NCI-H748 (cell line): ENCODE measurements around the gene PRR16.
A peak's percentile ranks its signal among the peaks of the same experiment; 100 is the strongest.
"Not testable (repeated sequence)": the region's sequence is repeated elsewhere in the genome, so short reads cannot be mapped to it uniquely, and the experiment has no call there.

Experiments
- DNase-seq: peaks from one replicate; lab custom pipeline; 2025; ENCODE audit not compliant: unreplicated experiment; lab: John Stamatoyannopoulos, UW

Gene PRR16

GRCh38 chr5:120632430-120632829 is 168.3 kb downstream of the PRR16 start:
- DNase-seq = no peak

GRCh38 chr5:120638449-120638848 is 174.3 kb downstream of the PRR16 start:
- no peak for DNase-seq

- DNase-seq = no peak
Observed at GRCh38 chr5:120640778-120641177, 176.7 kb downstream of the PRR16 start.

- DNase-seq = no peak
Observed at GRCh38 chr5:120644516-120644915, 180.4 kb downstream of the PRR16 start.

- peak; percentile 24 for DNase-seq
Observed at GRCh38 chr5:120655828-120656435, 191.8 kb downstream of the PRR16 start.

GRCh38 chr5:120657104-120657503 is 193.0 kb downstream of the PRR16 start:
- no peak for DNase-seq

- no peak for DNase-seq
Observed at GRCh38 chr5:120677481-120677880, 213.4 kb downstream of the PRR16 start.

GRCh38 chr5:120678279-120678678 is 214.2 kb downstream of the PRR16 start:
- no peak for DNase-seq

- no peak for DNase-seq
Observed at GRCh38 chr5:120682851-120683250, 218.8 kb downstream of the PRR16 start.

GRCh38 chr5:120683580-120683979 is 219.5 kb downstream of the PRR16 start:
- no peak for DNase-seq

GRCh38 chr5:120684213-120684612 is 220.1 kb downstream of the PRR16 start:
- DNase-seq = no peak

GRCh38 chr5:120684749-120685415 is 220.8 kb downstream of the PRR16 start:
- DNase-seq = no peak

GRCh38 chr5:120690621-120691407 is 226.7 kb downstream of the PRR16 start:
- no peak for DNase-seq

- DNase-seq = no peak
Observed at GRCh38 chr5:120692325-120692724, 228.2 kb downstream of the PRR16 start.

- no peak for DNase-seq
Observed at GRCh38 chr5:120695368-120695880, 231.3 kb downstream of the PRR16 start.

GRCh38 chr5:120697147-120697546 is 233.0 kb downstream of the PRR16 start:
- no peak for DNase-seq

- DNase-seq = not testable (repeated sequence)
Observed at GRCh38 chr5:120697670-120698327, 233.7 kb downstream of the PRR16 start.

GRCh38 chr5:120700653-120701052 is 236.6 kb downstream of the PRR16 start:
- DNase-seq = not testable (repeated sequence)

- not testable (repeated sequence) for DNase-seq
Observed at GRCh38 chr5:120702817-120703538, 238.9 kb downstream of the PRR16 start.

GRCh38 chr5:120703918-120704587 is 240.0 kb downstream of the PRR16 start:
- DNase-seq = no peak
